GM23248 (cell line): Measurements from ENCODE around the gene AKR7A2.

ENCODE experiments used
- EZH2 ChIP-seq: fragments of 200-600 bp; sonication (generic); IDR thresholded peaks from 2 replicates; pipeline ENCODE4 v1.6.1; 2018; ENCODE audit warnings: antibody characterized with exemption, mild to moderate bottlenecking; ENCODE audit not compliant: insufficient read depth, poor library complexity, severe bottlenecking
- EZH2phosphoT487 ChIP-seq: fragments of 200-600 bp; sonication (generic); IDR thresholded peaks from 2 replicates; pipeline ENCODE4 v1.6.1; 2018; ENCODE audit warnings: antibody characterized with exemption, moderate library complexity, mild to moderate bottlenecking, low read depth; ENCODE audit not compliant: insufficient read depth

GRCh38 chr1:19326748-19327065, 14.8 kb upstream of the AKR7A2 start:
- TF ChIP-seq EZH2, result no peak
- no peak for TF ChIP-seq EZH2phosphoT487
